Measurements from ENCODE around the gene MTCP1.

Gene MTCP1

GRCh38 chrX:155046811-155047528 is 24.0 kb downstream of the MTCP1 start:
- in situ Hi-C loops (cut with HindIII; ENCODE audit: low pct_unique_long_range_greater_than_20kb, low sequenced_read_pairs), result no loop called here
- no peak for TF ChIP-seq JUND (IDR thresholded peaks at IDR 0.05; ENCODE audit: low read depth)
- no peak for DNase-seq (ENCODE audit: low read depth in 1 of 2, low spot score in 1 of 2)

- DNase-seq (ENCODE audit: low read depth in 1 of 2, low spot score in 1 of 2), result no peak
- in situ Hi-C loops (cut with HindIII; ENCODE audit: low pct_unique_long_range_greater_than_20kb, low sequenced_read_pairs), result no loop called here
- TF ChIP-seq JUND (IDR thresholded peaks at IDR 0.05; ENCODE audit: low read depth), result no peak
Measured at GRCh38 chrX:155046129-155046810, 24.7 kb downstream of the MTCP1 start.

- no peak for DNase-seq (ENCODE audit: low read depth in 1 of 2, low spot score in 1 of 2)
- no peak for TF ChIP-seq JUND (IDR thresholded peaks at IDR 0.05; ENCODE audit: low read depth)
- in situ Hi-C loops (cut with HindIII; ENCODE audit: low pct_unique_long_range_greater_than_20kb, low sequenced_read_pairs), result no loop called here
Measured at GRCh38 chrX:155035688-155036087, 35.2 kb downstream of the MTCP1 start.

- DNase-seq (ENCODE audit: low read depth in 1 of 2, low spot score in 1 of 2), result no peak
- in situ Hi-C loops (cut with HindIII; ENCODE audit: low pct_unique_long_range_greater_than_20kb, low sequenced_read_pairs), result no loop called here
- TF ChIP-seq JUND (IDR thresholded peaks at IDR 0.05; ENCODE audit: low read depth), result no peak
Measured at GRCh38 chrX:155031657-155032056, 39.3 kb downstream of the MTCP1 start.

DNA sequence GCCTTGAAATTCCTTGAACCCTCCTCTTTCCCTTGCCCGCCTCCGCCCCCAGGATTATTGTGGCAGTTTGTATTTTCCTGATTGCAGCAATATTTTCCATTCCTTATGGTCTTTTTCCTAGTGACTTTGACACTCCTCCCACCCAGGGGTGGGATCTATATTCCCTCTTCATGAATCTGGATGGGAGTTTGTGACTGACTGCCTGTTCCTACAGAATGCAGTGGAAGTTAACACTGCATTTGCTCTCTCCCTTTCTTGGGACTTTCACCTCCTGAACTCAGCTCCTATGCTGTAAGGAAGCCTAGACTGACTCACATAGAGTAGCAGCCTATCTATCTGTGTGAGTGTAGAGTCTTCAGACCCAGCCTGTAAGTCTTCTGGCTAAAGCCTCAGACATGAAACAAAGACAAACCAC is 42.1 kb downstream of the MTCP1 start:
- in situ Hi-C loops (cut with HindIII; ENCODE audit: low pct_unique_long_range_greater_than_20kb, low sequenced_read_pairs), result no loop called here
- DNase-seq (ENCODE audit: low read depth in 1 of 2, low spot score in 1 of 2), result no peak
- no peak for TF ChIP-seq JUND (IDR thresholded peaks at IDR 0.05; ENCODE audit: low read depth)

- TF ChIP-seq JUND (IDR thresholded peaks at IDR 0.05; ENCODE audit: low read depth), result no peak
- in situ Hi-C loops (cut with HindIII; ENCODE audit: low pct_unique_long_range_greater_than_20kb, low sequenced_read_pairs), result no loop called here
- no peak for DNase-seq (ENCODE audit: low read depth in 1 of 2, low spot score in 1 of 2)
Measured at GRCh38 chrX:155028129-155028528, 42.8 kb downstream of the MTCP1 start.

GRCh38 chrX:155027509-155028066 is 43.3 kb downstream of the MTCP1 start:
- TF ChIP-seq JUND (IDR thresholded peaks at IDR 0.05; ENCODE audit: low read depth), result no peak
- peak in 1 of 2 experiments; percentile 12 for DNase-seq (ENCODE audit: low read depth in 1 of 2, low spot score in 1 of 2)
- in situ Hi-C loops (cut with HindIII; ENCODE audit: low pct_unique_long_range_greater_than_20kb, low sequenced_read_pairs), result no loop called here

DNA sequence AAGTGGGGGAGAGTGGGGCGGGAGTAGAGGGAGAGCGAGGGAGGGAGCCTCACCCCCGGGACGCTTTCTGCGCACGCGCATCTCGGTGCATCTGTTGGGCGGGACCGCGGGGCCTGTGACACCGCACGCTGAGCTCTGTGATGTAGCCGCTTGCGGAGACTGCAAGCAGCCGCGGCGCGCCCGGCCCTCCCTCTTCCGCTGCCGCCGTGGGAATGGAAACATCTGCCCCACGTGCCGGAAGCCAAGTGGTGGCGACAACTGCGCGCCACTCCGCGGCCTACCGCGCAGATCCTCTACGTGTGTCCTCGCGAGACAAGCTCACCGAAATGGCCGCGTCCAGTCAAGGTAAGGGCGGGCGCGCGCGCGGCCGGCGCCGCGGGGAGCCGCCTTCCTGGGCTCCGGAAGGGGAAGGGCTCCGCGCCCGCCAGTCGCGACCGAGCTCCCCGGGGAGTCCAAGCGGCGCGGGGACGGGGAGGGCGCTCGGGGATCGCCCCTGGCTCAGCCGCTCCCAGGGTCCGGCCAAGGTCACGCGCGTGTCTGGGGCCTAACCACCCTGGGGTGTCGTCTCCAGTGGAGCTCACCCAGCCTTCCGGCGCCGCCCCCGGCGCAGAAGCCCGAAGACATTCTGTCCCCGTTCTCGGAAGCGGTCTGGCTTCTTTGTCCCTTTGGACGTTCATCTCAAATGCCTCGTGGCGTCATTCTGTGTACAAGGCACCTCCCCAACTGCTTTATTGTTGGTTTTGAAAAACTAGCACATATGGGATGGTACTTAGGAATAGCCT is 44.0 kb downstream of the MTCP1 start, which contains the start of gene FUNDC2:
Gene FUNDC2 (plus strand): TSS at position 118 of the 782 bp plus-strand sequence. CDS start 95 bp downstream, at position 213.
- peak; percentile 13 to 95 for DNase-seq (ENCODE audit: low read depth in 1 of 2, low spot score in 1 of 2)
- no peak for TF ChIP-seq JUND (IDR thresholded peaks at IDR 0.05; ENCODE audit: low read depth)
- in situ Hi-C loops (cut with HindIII; ENCODE audit: low pct_unique_long_range_greater_than_20kb, low sequenced_read_pairs), result no loop called here

DNA sequence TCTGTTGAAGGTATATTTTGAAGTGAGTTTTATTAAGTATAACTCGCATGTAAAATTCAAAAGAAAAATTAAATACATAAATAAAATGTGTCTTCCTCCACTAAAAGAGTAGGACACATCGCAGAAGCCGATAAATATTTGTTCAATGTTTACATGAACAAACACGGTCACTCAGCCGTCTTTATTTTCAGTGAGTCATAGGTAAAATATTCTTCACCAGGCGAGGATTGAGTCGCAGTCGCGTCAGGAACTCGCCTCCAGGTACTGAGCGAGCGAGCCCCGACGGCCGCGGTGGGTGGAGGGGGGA is 44.6 kb downstream of the MTCP1 start:
- in situ Hi-C loops (cut with HindIII; ENCODE audit: low pct_unique_long_range_greater_than_20kb, low sequenced_read_pairs), result no loop called here
- TF ChIP-seq JUND (IDR thresholded peaks at IDR 0.05; ENCODE audit: low read depth), result peak; percentile 27; the same call in 1 of the 2 replicates
- no peak for DNase-seq (ENCODE audit: low read depth in 1 of 2, low spot score in 1 of 2)

GRCh38 chrX:155023907-155024833 is 46.8 kb downstream of the MTCP1 start:
- in situ Hi-C loops (cut with HindIII; ENCODE audit: low pct_unique_long_range_greater_than_20kb, low sequenced_read_pairs), result no loop called here
- no peak for DNase-seq (ENCODE audit: low read depth in 1 of 2, low spot score in 1 of 2)
- no peak for TF ChIP-seq JUND (IDR thresholded peaks at IDR 0.05; ENCODE audit: low read depth)

GRCh38 chrX:155022585-155022984 is 48.4 kb downstream of the MTCP1 start, which contains the start of gene F8:
Gene F8, minus strand, starts transcription at chrX:155022723. Its CDS starts 171 bp downstream, at chrX:155022552.
- TF ChIP-seq JUND (IDR thresholded peaks at IDR 0.05; ENCODE audit: low read depth), result no peak
- DNase-seq (ENCODE audit: low read depth in 1 of 2, low spot score in 1 of 2), result no peak
- in situ Hi-C loops (cut with HindIII; ENCODE audit: low pct_unique_long_range_greater_than_20kb, low sequenced_read_pairs), result no loop called here

DNA sequence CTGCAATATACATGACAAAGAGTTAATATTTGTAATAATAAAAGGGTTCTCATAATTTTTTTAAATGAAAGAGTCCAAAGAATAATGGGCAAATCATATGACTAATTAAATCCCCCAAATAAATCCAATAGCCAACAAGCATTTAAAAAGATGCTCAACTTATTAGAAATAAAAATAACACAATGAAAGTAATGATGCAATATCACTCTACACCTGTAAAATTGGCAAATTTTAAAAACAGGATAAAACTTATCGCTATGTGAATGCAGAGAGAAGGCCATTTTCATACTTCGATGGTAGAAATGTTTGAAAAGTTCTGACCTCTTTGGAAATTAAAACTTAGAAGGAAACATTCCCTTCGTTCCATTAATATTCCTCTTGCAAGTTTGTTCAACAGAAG is 50.3 kb downstream of the MTCP1 start:
- in situ Hi-C loops (cut with HindIII; ENCODE audit: low pct_unique_long_range_greater_than_20kb, low sequenced_read_pairs), result no loop called here
- no peak for TF ChIP-seq JUND (IDR thresholded peaks at IDR 0.05; ENCODE audit: low read depth)
- DNase-seq (ENCODE audit: low read depth in 1 of 2, low spot score in 1 of 2), result no peak

Data from T47D (cell line).